GM19035 (cell line): ENCODE data around the gene ZNF462.
"Not testable (repeated sequence)": the region's sequence is repeated elsewhere in the genome, so short reads cannot be mapped to it uniquely, and the experiment has no call there.

Source experiments
- ATAC-seq: cut with Tn5 transposase; IDR thresholded peaks from one replicate; pipeline ENCODE4 v1.9.1; 2021; ENCODE audit not compliant: unreplicated experiment

Gene ZNF462

DNA sequence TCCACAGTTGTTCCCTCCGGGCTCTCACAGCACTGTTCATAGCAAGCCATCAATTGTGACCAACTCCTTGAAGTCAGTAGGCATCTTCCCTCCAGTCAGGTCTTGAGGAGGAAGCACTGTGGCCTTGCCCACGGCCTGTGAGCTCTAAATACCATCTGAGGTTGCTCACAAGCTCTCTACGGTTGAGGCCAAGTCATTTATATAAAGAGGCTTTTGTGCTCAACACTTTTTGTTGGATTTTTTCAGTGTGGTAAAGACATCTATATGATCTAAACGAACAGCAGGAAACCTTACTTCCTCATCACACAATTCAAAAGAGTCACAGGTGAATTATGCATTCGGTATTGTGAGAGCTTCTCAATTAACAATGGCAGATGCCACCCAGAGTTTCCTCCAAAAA, 97.3 kb downstream of the ZNF462 start:
- no peak for ATAC-seq

GRCh38 chr9:106961623-106962022, 98.7 kb downstream of the ZNF462 start:
- ATAC-seq, result no peak

DNA sequence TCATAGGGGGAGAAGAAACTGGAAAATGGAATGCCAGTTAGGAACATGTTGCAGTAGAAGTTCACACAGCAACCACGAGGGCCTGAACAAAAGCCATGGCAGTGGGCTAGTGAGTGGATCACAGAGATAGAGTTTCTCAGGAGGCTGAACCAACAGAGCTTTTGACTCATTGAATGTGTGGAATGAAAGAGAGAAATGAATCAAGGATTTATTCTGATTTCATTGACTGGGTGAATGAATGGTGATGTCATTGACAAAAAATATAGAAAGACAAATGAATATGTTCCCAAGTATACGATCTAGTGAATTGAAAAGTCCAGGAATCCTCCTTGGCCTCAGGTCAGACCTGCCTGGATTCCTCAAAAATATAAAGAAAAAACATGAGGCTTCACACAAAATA, 99.2 kb downstream of the ZNF462 start:
- ATAC-seq, result no peak

DNA sequence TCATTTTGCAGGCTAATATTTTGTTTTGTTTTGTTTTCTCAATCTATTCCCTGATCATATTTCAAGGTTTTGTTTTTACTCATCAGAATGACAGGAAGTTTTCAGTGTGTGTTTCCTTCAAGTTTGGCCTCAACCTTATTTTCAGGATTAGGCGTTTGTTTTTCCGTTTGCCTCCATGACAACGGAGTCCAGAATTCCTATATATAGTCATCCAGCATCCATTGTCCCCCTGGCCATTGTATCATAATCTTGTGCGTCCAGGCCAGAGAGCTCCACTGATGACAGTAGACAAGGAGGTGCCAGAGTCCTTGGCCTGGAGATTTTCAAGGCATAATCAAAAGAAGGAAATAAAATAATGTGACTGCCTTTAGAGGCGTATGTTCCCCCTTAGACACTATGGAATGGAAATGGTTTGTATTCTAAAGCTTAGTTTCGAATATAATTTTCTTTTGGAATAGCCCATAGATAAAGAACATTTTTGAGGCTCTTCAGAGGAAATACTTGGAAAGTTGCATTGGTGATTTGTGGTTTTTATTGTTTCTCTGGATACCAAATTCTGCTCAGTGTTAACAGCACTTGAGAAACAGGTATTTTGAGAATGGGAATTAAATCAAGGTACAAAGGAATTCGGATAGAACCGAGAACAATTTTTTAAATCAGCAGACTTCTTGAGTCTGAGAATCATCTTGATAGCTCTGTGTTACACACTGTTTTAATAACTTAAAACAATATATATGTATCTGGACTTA, 99.8 kb downstream of the ZNF462 start:
- no peak for ATAC-seq

DNA sequence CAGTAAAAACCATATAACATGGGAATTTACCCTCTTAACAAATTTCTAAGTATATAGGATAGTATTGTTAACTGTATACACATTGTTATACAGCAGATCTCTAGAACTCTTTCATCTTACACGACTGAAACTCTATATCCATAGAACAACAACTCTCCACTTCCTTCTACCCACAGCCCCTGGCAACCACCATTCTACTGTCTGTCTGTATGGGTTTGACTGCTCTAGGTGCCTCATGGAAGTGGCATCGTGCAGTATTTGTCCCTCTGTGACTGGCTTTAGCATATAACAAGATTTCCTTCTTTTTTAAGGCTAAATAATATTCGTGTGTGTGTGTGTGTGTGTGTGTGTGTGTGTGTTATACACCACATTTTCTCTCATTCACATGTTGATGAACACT, 100.7 kb downstream of the ZNF462 start:
- ATAC-seq, result no peak

DNA sequence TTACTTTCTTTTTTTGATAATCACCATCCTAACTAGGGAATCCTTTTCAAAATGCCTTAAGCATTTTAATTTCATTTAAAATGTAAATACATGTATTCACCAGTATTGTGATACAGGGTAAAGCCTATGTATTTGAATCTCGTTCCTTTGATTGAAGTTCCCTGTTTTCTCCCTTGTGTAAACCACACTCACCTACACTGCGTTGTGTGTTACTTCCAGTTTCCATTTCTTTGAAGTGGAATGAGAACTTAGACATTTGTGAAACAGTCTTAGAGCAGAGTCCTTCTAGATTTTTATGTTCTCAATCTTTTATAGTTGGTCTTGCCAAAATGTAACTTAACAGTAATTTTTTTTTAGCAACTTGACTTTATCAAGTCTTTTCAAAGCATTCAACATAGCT, 101.4 kb downstream of the ZNF462 start:
- ATAC-seq, result peak; percentile 81

- peak; percentile 20 for ATAC-seq
These were observed 102.0 kb downstream of the ZNF462 start for GRCh38 chr9:106964822-106965525.

DNA sequence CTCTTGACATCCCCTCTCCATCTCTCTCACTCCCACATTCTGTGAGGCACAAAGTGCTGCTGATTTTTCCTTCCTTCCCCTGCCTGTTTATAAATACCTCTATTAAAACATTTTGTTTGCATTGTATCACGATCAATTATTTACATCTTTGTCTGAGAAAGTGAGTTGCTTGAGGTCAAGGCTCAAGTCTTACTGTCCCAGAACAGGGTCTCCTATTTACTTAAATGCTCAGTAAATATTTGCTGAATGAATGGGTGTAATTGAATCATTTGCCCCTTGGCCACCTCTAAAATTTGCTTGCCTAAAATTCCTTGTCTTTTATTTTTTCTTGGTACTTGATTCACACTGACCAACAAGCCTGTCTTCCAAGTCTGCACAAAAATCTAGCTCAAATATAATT, 103.5 kb downstream of the ZNF462 start:
- ATAC-seq, result no peak

GRCh38 chr9:106969696-106970095, 106.7 kb downstream of the ZNF462 start:
- no peak for ATAC-seq

- ATAC-seq, result no peak
These were observed 107.4 kb downstream of the ZNF462 start for GRCh38 chr9:106970219-106970975.

- ATAC-seq, result no peak
These were observed 108.1 kb downstream of the ZNF462 start for GRCh38 chr9:106970976-106971457.

- no peak for ATAC-seq
These were observed 109.1 kb downstream of the ZNF462 start for GRCh38 chr9:106972082-106972481.

- no peak for ATAC-seq
These were observed 111.4 kb downstream of the ZNF462 start for GRCh38 chr9:106974341-106974740.

DNA sequence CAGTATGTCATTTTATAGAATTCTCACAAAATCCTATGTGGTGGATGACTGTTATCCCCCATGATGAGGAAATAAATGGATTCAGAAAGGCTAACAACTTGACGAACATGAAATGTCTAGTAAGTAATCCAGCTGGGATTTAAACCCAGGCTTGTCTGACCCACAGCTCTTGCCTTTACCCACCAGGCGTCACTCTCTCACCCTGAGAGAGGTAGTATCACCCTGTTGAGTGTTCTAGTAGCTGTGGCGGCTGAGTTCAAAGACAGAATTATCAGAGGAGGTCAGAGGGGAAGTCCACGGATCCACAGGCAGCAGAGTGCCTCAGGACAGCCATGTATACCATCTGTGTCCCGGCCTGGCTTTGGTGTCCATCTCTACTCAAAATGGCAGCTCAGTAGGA, 113.8 kb downstream of the ZNF462 start:
- ATAC-seq, result no peak

DNA sequence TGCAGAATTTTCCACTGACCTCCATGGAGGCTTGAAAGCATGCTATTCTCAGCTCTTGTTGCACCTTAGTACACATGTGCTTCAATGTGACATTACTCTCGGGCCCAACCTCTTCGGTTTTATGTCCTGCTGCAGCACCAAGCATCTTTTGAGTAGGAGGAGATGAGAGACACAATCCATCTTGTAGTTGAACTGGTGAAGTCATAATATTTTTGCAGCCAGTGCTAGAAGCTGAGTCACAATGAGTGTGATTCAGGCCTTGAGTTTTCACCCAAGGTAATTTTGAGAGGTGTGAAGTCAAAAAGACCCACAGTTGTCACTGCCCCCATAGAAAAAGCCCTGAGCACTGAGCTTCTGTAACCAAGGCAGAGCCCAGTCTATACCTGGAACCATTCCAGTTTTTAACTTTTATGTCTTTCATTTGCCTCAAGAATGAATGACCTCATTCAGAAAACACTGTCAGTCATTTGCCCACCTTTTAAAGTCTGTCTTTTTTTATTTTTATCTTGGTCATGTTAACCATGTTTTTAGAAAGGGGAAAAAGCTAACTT, 117.7 kb downstream of the ZNF462 start:
- peak; percentile 29 for ATAC-seq

- ATAC-seq, result peak; percentile 70
These were observed 118.7 kb downstream of the ZNF462 start for GRCh38 chr9:106981396-106982287.

GRCh38 chr9:106982636-106983035, 119.7 kb downstream of the ZNF462 start:
- ATAC-seq, result no peak

DNA sequence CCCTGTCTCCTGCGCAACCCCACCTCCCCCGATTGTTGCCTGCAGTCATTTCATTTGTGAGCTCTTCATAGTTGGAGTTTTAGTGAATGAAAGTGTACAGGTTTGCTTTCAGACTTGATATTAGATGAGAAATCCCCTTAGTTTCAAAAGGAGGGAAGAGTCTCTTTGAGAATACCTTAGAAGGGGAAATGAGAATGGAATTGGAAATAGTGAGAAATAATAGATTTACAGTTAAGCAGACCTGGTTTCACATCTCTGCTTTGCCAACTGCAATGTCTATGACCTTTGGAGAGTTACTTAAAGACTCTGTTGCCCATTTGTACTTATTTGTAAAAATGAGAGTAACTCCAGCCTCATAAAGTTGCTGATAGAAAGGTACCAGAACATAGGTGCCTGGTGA, 120.4 kb downstream of the ZNF462 start:
- ATAC-seq, result no peak

GRCh38 chr9:106989904-106990303, 126.9 kb downstream of the ZNF462 start:
- not testable (repeated sequence) for ATAC-seq

DNA sequence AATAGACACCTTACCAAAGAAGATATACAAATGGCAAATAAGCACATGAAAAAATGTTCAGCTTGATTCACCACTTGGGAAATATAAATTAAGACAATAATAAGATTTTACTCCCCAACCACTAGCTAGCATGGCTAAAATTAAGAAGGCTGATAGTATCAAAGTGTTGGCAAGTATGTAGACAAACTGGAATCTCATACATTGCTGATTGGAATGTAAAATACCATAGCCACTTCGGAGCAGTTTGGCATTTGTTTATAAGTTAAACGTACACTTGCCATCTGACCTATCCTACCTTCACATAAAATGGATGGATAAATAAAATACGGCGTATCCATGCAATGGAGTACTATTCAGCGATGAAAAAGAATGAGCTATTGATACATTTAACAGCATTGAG, 129.2 kb downstream of the ZNF462 start:
- ATAC-seq, result no peak
